ENCODE measurements around the gene PLEKHA6. TPM values are rescaled to one million over a fixed set of nuclear protein-coding genes. Genes with fewer than 3 reads are reported as not detected.
A peak's percentile ranks its signal among the peaks of the same experiment; 100 is the strongest.

The PLEKHA6 gene
- total and polyA plus RNA-seq, 8 donors = 9.5 to 23.8 (median 15.0) TPM

DNA sequence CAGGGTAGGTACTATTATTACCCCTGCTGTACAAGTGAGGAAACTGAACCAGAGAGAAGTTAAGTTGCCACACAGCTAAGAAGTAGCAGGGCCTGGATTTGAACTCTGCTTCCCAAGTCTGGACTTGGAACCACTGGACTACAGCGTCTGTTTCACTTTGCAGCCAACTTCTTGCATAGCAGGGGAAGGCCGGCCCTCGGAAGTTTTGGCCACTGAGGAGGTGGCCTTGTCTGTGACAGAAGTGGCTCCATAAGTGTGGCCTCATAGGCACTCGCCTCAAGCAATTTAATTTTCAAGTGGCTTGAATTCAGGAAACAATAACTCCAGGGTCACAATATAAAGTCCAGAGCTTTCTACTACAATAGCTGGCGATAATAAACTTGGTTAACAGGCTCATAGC is 41.4 kb downstream of the PLEKHA6 start:
- Histone ChIP-seq H3K4me3 (no peak overlapping the region), H3K4me1 (peaks cover 0 to 3% (median 0%) of the 10 kb centered on the region in 3 donors), H3K27me3 (no peaks in the 10 kb centered on the region), H3K27ac (no peak overlapping the region), H3K36me3 (no peaks in the 10 kb centered on the region), H3K9me3 (no peaks in the 10 kb centered on the region)
- TF ChIP-seq, protein P1, sequence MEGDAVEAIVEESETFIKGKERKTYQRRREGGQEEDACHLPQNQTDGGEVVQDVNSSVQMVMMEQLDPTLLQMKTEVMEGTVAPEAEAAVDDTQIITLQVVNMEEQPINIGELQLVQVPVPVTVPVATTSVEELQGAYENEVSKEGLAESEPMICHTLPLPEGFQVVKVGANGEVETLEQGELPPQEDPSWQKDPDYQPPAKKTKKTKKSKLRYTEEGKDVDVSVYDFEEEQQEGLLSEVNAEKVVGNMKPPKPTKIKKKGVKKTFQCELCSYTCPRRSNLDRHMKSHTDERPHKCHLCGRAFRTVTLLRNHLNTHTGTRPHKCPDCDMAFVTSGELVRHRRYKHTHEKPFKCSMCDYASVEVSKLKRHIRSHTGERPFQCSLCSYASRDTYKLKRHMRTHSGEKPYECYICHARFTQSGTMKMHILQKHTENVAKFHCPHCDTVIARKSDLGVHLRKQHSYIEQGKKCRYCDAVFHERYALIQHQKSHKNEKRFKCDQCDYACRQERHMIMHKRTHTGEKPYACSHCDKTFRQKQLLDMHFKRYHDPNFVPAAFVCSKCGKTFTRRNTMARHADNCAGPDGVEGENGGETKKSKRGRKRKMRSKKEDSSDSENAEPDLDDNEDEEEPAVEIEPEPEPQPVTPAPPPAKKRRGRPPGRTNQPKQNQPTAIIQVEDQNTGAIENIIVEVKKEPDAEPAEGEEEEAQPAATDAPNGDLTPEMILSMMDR (IDR thresholded peaks at IDR 0.05) = no peak
- no peak for FAIRE-seq
- WGBS, 2 donors = 84 to 91% methylated on average over 5 of the region's 5 CpGs
- DNase-seq = no peak
- ATAC-seq = no peak
- intact Hi-C loops (cut with DNase I) = no loop called here

DNA sequence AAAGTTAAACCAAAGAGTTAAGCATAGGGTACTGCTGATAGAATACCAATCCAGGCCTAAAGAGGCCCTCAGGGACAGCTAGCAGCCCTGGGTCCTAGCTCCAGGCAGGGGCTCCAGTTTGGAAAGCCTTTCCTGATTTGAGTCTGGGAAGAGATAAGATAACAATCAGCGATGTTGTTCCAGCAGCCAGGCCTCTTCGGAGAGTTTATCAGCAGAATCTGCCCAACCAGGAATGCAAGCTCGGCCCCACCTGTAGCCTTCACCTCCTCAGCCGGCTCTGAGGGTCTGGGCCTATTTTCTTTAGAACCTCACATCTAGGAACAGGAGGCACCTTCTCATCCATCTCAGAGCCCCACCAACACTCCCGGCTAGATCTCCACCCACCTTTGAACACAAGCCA is 42.6 kb downstream of the PLEKHA6 start:
- no peaks in the 10 kb centered on the region for H3K9me3 ChIP-seq
- intact Hi-C loops (cut with DNase I) = no loop called here
- H3K27me3 ChIP-seq = no peaks in the 10 kb centered on the region
- H3K4me3 ChIP-seq = no peak overlapping the region
- FAIRE-seq (no peak), ATAC-seq (no peak), DNase-seq (no peak)
- WGBS, 2 donors = 44 to 45% methylated on average over 5 of the region's 5 CpGs
- H3K4me1 ChIP-seq = peaks cover 0 to 3% (median 0%) of the 10 kb centered on the region in 3 donors
- TF ChIP-seq, protein P1 (IDR thresholded peaks at IDR 0.05) = no peak
- no peaks in the 10 kb centered on the region for H3K36me3 ChIP-seq
- no peak overlapping the region for H3K27ac ChIP-seq

GRCh38 chr1:204316164-204316563 is 43.6 kb downstream of the PLEKHA6 start:
- peaks cover 0 to 3% (median 0%) of the 10 kb centered on the region in 3 donors for H3K4me1 ChIP-seq
- no peaks in the 10 kb centered on the region for H3K36me3 ChIP-seq
- H3K27me3 ChIP-seq = no peaks in the 10 kb centered on the region
- FAIRE-seq = no peak
- 74 to 97% methylated on average over 6 of the region's 6 CpGs for WGBS, 2 donors
- H3K4me3 ChIP-seq = no peak overlapping the region
- no peaks in the 10 kb centered on the region for H3K9me3 ChIP-seq
- TF ChIP-seq, protein P1 (IDR thresholded peaks at IDR 0.05) = no peak
- DNase-seq = no peak
- no peak for ATAC-seq
- intact Hi-C loops (cut with DNase I) = no loop called here
- H3K27ac ChIP-seq = no peak overlapping the region

DNA sequence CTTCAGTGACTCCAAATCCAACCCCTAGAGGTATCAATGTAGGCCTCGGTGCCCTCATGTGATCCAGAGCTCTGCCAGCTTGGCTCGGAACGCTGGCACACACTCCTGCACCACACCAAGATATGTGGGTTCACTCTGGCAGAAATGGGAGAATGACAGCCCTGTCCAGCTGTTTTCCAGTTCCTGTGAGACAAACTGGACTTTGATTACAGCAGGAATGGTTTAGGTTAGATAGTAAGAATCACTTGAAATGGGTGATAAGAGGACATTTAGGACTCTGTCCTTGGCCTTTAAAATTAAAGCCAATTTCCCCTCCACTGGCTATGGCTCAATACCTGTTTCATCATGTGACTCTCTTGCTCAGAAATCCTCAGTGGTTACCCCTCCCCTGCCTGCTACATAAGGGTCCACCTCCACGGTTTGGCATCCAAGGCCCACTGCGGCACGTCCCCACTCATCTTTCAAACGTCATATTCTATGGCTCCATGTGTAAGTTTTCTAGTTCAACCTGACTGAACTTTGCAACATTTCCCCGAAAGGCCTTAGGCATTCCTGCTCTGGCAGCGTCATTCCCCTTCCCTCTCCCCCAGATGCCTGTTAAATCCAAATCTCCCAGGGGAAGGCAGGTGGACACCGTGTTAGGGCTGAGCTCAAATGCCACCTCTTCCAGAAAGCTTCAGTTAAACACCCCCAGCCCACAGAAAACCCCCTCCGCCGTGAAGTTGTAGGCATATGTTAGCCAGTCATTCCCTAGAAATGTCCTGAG is 44.7 kb downstream of the PLEKHA6 start:
- intact Hi-C loops (cut with DNase I) = no loop called here
- peaks cover 0 to 3% (median 0%) of the 10 kb centered on the region in 3 donors for H3K4me1 ChIP-seq
- H3K4me3 ChIP-seq = no peak overlapping the region
- no peaks in the 10 kb centered on the region for H3K36me3 ChIP-seq
- FAIRE-seq (no peak), DNase-seq (no peak), ATAC-seq (peak in 1 of 4 donors; percentile 9)
- H3K27ac ChIP-seq = no peak overlapping the region
- H3K9me3 ChIP-seq = no peaks in the 10 kb centered on the region
- TF ChIP-seq, protein P1 (IDR thresholded peaks at IDR 0.05) = no peak
- no peaks in the 10 kb centered on the region for H3K27me3 ChIP-seq
- WGBS, 2 donors = 72 to 73% methylated on average over 12 of the region's 12 CpGs
